Endothelial cell of umbilical vein (primary cell): ENCODE results near the gene PPP2R2C. TPM values are rescaled to one million over a fixed set of nuclear protein-coding genes. Genes with fewer than 3 reads are reported as not detected.

Experiments used
- BruUV-seq: library from RNA; stranded (reverse); fragments of 400-500 nt; replicated peaks from 2 replicates; lab custom pipeline; 2021; lab: Mats Ljungman, UMichigan
- CTCF ChIA-PET: fragments of 300-600, 350-600 bp; sonication (Branson Sonifier 250); formaldehyde crosslinking; loops from one replicate; lab custom pipeline; 2021; ENCODE audit warnings: antibody characterized with exemption, inconsistent platforms; lab: Charles Lee
- POLR2A ChIA-PET: fragments of 300-600, 350-600 bp; sonication (Branson Sonifier 250); formaldehyde crosslinking; loops from one replicate; lab custom pipeline; 2021; ENCODE audit warnings: antibody characterized with exemption, inconsistent platforms; lab: Charles Lee
- DNase-seq: peaks from one replicate; pipeline ENCODE4 v3.0.0-alpha.2; 2011; ENCODE audit warnings: low read depth, low spot score
- FAIRE-seq: peaks from 2 replicates; lab custom pipeline; 2011; peaks lifted over from hg19 to GRCh38; lab: Jason Lieb, UNC
- H2AFZ ChIP-seq: 2 replicates; pipeline ENCODE4 v1.6.0; 2012; ENCODE audit warnings: low read depth, low read length, control low read depth, inconsistent platforms
- H3K27ac ChIP-seq: 2 replicates; pipeline ENCODE4 v1.5.1; 2011; ENCODE audit warnings: low read depth, mild to moderate bottlenecking, control low read depth, low read length, moderate library complexity; ENCODE audit not compliant: insufficient read depth
- H3K27me3 ChIP-seq, 2 experiments: 2 replicates each; pipeline versions ENCODE4 v1.6.0 to v1.6.1; 2011; ENCODE audit warnings: low read length in 2 of 2, mixed read lengths in 1 of 2; ENCODE audit not compliant: control insufficient read depth in 2 of 2, insufficient read depth in 2 of 2
- H3K36me3 ChIP-seq, 2 experiments: 2 replicates in 1 of 2; 3 replicates in 1 of 2; pipeline ENCODE4 v1.5.1; 2011; ENCODE audit warnings: low read length in 2 of 2, mild to moderate bottlenecking in 1 of 2, moderate library complexity in 1 of 2; ENCODE audit not compliant: control insufficient read depth in 2 of 2, insufficient read depth in 2 of 2; ENCODE audit errors: extremely low read depth in 1 of 2
- H3K4me1 ChIP-seq: 3 replicates; pipeline ENCODE4 v1.5.1; 2011; ENCODE audit warnings: mild to moderate bottlenecking, low read length; ENCODE audit not compliant: control insufficient read depth, insufficient read depth; ENCODE audit errors: extremely low read depth
- H3K4me2 ChIP-seq: 2 replicates; pipeline ENCODE4 v1.6.1; 2011; ENCODE audit warnings: low read length, control low read depth, mixed read lengths; ENCODE audit not compliant: insufficient read depth
- H3K4me3 ChIP-seq, 3 experiments: fragments of 200-600 bp in 1 of 3; sonication (generic), shearing (Covaris generic) in 1 of 3; replicated peaks in 1 of 3; 2 replicates each; pipeline ENCODE4 v1.5.1; 2011 to 2016; ENCODE audit warnings: control low read depth in 3 of 3, low read length in 3 of 3, mild to moderate bottlenecking in 2 of 3, inconsistent platforms in 1 of 3, low read depth in 1 of 3, moderate library complexity in 1 of 3; ENCODE audit not compliant: insufficient read depth in 1 of 3
- H3K79me2 ChIP-seq: 2 replicates; pipeline ENCODE4 v1.6.0; 2012; ENCODE audit warnings: low read length, inconsistent platforms; ENCODE audit not compliant: control insufficient read depth, insufficient read depth
- H3K9ac ChIP-seq: replicated peaks from 2 replicates; pipeline ENCODE3; 2011; ENCODE audit warnings: low read length, control low read depth; ENCODE audit not compliant: insufficient read depth; ENCODE audit errors: extremely low read depth
- H3K9me1 ChIP-seq: replicated peaks from 3 replicates; pipeline ENCODE4 v1.6.0; 2011; ENCODE audit warnings: mild to moderate bottlenecking, low read length; ENCODE audit not compliant: control insufficient read depth, insufficient read depth; ENCODE audit errors: extremely low read depth
- H3K9me3 ChIP-seq: replicated peaks from 2 replicates; pipeline ENCODE4 v1.5.1; 2012; ENCODE audit warnings: low read length, inconsistent platforms; ENCODE audit not compliant: control insufficient read depth, insufficient read depth
- H4K20me1 ChIP-seq: replicated peaks from 2 replicates; pipeline ENCODE3; 2011; ENCODE audit warnings: mild to moderate bottlenecking, low read length; ENCODE audit not compliant: control insufficient read depth, insufficient read depth; ENCODE audit errors: extremely low read depth
- CTCF ChIP-seq, 2 donors: IDR thresholded peaks; 1 replicate in 1 of 2; 2 replicates in 1 of 2; pipeline ENCODE4 v1.5.1; 2011; ENCODE audit warnings: low read length in 2 of 2, mild to moderate bottlenecking in 2 of 2, moderate library complexity in 2 of 2, control low read depth in 1 of 2, inconsistent platforms in 1 of 2, low read depth in 1 of 2; ENCODE audit not compliant: insufficient read depth in 1 of 2; ENCODE audit errors: extremely low read depth in 1 of 2
- EZH2 ChIP-seq: IDR thresholded peaks from 2 replicates; pipeline ENCODE4 v1.6.1; 2012; ENCODE audit warnings: borderline replicate concordance, low read depth, mild to moderate bottlenecking, moderate library complexity, low read length, inconsistent platforms; ENCODE audit not compliant: severe bottlenecking
- FOS ChIP-seq: IDR thresholded peaks from 2 replicates; pipeline ENCODE4 v1.6.1; 2011; ENCODE audit warnings: mild to moderate bottlenecking, low read length, moderate library complexity, borderline replicate concordance; ENCODE audit not compliant: insufficient read depth
- GATA2 ChIP-seq: IDR thresholded peaks from 2 replicates; pipeline ENCODE4 v1.7.0; 2011; ENCODE audit warnings: low read depth, mild to moderate bottlenecking, moderate library complexity, mixed read lengths, low read length; ENCODE audit not compliant: insufficient read length, insufficient read depth
- JUN ChIP-seq: IDR thresholded peaks from 2 replicates; pipeline ENCODE4 v1.6.1; 2011; ENCODE audit warnings: borderline replicate concordance, low read depth; ENCODE audit not compliant: insufficient read length, insufficient read depth
- MAX ChIP-seq: IDR thresholded peaks from 2 replicates; pipeline ENCODE4 v1.6.1; 2011; ENCODE audit not compliant: insufficient read depth, insufficient read length
- MYC ChIP-seq: IDR thresholded peaks from one replicate; pipeline ENCODE4 v1.6.1; 2011; ENCODE audit warnings: mild to moderate bottlenecking, low read depth, low read length
- POLR2A ChIP-seq: IDR thresholded peaks from 2 replicates; pipeline ENCODE4 v1.6.1; 2012; ENCODE audit warnings: low read depth, mild to moderate bottlenecking, control low read depth, low read length
- POLR2AphosphoS5 ChIP-seq: IDR thresholded peaks from 2 replicates; pipeline ENCODE4 v1.6.1; 2012; ENCODE audit warnings: low read depth, mild to moderate bottlenecking, control low read depth, low read length, moderate library complexity; ENCODE audit not compliant: insufficient read depth
- dilution Hi-C: fragments of 300-500 bp; cut with MboI; formaldehyde crosslinking; loops from one replicate; pipeline ENCODE4 v1.15.0; 2019; ENCODE audit warnings: low sequenced_read_pairs; ENCODE audit not compliant: extremely low pct_ligation_motif_present
- intact Hi-C: fragments of 100-400 bp; cut with micrococcal nuclease; formaldehyde crosslinking; loops from one replicate; pipeline ENCODE4 v1.10.0; 2022
- polyA plus RNA-seq, 4 experiments: library from polyadenylated mRNA; depleted of rRNA in 3 of 4; stranded (reverse) in 3 of 4; unstranded in 1 of 4; fragments of >200 nt; gene quantifications; 2 replicates each; pipeline versions ENCODE4 v1.2.1 to v1.2.3, GENCODE V29; 2011 to 2012; ENCODE audit warnings: missing spikeins in 1 of 4
- total RNA-seq: library from RNA; stranded (reverse); gene quantifications from 2 replicates; pipeline ENCODE4 v1.2.3, GENCODE V29; 2021

Gene PPP2R2C
- total and polyA plus RNA-seq, 2 donors (not counting 3 experiments of a cell fraction or from before 2014, with no cell fraction given), result 0.03 to 0.09 TPM

GRCh38 chr4:6379767-6380745 lies 92.4 kb downstream of the PPP2R2C start:
- H3K36me3 ChIP-seq, result no peaks in the 10 kb centered on the region

More at GRCh38 chr4:6379767-6380745, 92.4 kb downstream of the PPP2R2C start:
- Histone ChIP-seq H3K4me1 (no peaks in the 10 kb centered on the region), H4K20me1 (no peaks in the 10 kb centered on the region), H2AFZ (no peak overlapping the region), H3K79me2 (no peaks in the 10 kb centered on the region), H3K4me2 (no peak overlapping the region), H3K9me3 (no peaks in the 10 kb centered on the region), H3K27ac (no peak overlapping the region), H3K9me1 (no peaks in the 10 kb centered on the region), H3K9ac (no peak overlapping the region), H3K27me3 (peaks cover 0 to 2% of the 10 kb centered on the region in 2 experiments), H3K4me3 (no peak overlapping the region)
- no peak for FAIRE-seq
- ChIA-PET CTCF (interaction anchor here (2.1 kb wide), 1 partner anchor 48 kb away, joined by 5 read pairs; no protein-coding TSS in a partner anchor), POLR2A (no interaction called here)
- DNase-seq, result no peak
- no TSS peak for BruUV-seq
- TF ChIP-seq JUN (no peak), POLR2A (no peak), EZH2 (no peak), POLR2AphosphoS5 (no peak), GATA2 (no peak), MAX (no peak), MYC (no peak), CTCF (IDR thresholded peaks at IDR 0.05; ENCODE audit: extremely low read depth in 1 of 2, insufficient read depth in 1 of 2, low read depth in 1 of 2, low read length in 2 of 2) (no peak), FOS (no peak)
- intact Hi-C loops, result no loop called here
- dilution Hi-C loops, result no loop called here
